ENCODE data around the gene LRRC18. TPM values are rescaled to one million over a fixed set of nuclear protein-coding genes. Genes with fewer than 3 reads are reported as not detected.

The LRRC18 gene
- total RNA-seq, 2 donors from 2014 or later: not detected

DNA sequence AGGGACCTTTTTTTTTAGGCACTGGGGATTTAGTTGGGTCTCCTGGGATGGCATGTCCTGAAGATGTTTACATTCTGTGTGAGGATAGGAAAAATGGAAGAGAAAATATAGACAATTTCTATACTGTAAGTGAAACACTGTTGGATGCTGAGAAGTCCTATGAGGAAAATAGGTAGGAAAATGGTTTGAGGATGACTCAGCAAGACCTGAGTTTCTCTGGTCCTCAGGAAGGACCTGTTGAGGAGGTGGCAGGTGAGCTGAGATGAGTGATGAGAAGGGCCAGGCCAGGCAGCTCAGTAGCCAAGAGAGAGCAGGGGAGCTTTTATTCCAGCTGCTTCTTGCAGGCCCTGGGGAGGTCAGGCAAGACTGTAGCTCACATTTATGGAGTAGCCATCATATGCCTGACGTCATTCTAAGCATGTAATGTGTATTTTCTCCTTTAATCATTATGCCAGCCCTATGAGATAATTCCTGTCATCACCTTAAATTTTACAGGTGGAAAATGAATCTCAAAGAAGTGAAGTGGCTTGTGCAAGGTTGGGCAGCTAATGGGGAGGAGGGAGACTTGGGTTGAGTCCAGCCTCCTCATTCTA is 19.1 kb upstream of the LRRC18 start:
- DNase-seq: no peak
- ATAC-seq: no peak
- 55 to 80% methylated on average over 1 of the region's 1 CpG for WGBS, 2 donors
- no peaks in the 10 kb centered on the region for H3K36me3 ChIP-seq (replicated peaks in 1 of 2; ENCODE audit: insufficient read depth in 1 of 2, low read depth in 2 of 2)
- no peaks in the 10 kb centered on the region for H3K27me3 ChIP-seq
- H3K27ac ChIP-seq: no peak overlapping the region
- no peaks in the 10 kb centered on the region for H3K9me3 ChIP-seq
- no peak overlapping the region for H3K4me3 ChIP-seq
- H3K4me1 ChIP-seq: no peaks in the 10 kb centered on the region
- TF ChIP-seq, protein P1, sequence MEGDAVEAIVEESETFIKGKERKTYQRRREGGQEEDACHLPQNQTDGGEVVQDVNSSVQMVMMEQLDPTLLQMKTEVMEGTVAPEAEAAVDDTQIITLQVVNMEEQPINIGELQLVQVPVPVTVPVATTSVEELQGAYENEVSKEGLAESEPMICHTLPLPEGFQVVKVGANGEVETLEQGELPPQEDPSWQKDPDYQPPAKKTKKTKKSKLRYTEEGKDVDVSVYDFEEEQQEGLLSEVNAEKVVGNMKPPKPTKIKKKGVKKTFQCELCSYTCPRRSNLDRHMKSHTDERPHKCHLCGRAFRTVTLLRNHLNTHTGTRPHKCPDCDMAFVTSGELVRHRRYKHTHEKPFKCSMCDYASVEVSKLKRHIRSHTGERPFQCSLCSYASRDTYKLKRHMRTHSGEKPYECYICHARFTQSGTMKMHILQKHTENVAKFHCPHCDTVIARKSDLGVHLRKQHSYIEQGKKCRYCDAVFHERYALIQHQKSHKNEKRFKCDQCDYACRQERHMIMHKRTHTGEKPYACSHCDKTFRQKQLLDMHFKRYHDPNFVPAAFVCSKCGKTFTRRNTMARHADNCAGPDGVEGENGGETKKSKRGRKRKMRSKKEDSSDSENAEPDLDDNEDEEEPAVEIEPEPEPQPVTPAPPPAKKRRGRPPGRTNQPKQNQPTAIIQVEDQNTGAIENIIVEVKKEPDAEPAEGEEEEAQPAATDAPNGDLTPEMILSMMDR (IDR thresholded peaks at IDR 0.05): no peak
- TF ChIP-seq POLR2A (IDR thresholded peaks at IDR 0.05): no peak
- intact Hi-C loops (cut with DNase I): no loop called here

DNA sequence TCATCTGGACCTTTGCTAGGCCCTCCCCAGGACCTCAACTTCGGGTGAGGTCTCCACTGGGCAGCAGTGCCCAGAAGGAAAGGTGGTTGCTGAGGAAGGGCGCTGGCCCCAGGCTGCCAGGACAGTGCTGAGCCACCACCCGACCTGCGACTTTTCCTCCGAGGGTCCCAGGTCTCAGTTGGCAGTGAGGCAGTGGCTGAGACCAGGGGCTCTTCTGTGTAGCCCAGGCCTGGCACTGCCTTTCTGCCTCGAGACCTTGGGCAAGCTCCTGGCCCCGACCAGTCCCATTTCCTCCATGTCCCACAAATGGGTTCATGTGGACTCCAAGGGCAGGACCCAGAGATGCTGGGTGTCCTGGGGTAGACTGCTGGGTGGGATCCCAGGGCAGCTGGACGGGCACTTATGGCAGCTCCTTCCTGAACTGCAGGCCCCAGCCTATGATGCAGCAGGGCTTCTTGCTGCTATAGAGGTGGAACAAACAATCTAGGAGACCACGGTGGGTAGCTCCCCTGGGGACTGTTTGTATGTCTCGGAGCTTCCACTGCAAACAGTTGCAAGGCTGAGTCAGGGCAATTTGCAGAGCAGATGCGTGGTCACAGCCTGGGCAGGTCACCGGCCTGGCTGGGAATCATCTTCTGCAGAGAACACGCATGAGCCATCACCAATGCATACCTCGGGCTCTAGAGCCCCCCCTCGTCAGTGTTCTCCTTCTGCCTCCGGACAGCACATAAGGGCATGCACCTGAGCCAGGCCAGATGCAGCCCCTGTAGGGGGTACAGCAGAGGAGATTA is 17.9 kb upstream of the LRRC18 start:
- Histone ChIP-seq H3K36me3 (replicated peaks in 1 of 2; ENCODE audit: insufficient read depth in 1 of 2, low read depth in 2 of 2) (no peaks in the 10 kb centered on the region), H3K4me1 (no peaks in the 10 kb centered on the region), H3K27ac (no peak overlapping the region), H3K27me3 (no peaks in the 10 kb centered on the region), H3K4me3 (no peak overlapping the region), H3K9me3 (no peaks in the 10 kb centered on the region)
- intact Hi-C loops (cut with DNase I): no loop called here
- DNase-seq (no peak), ATAC-seq (no peak)
- 71 to 88% methylated on average over 6 to 16 of the region's 16 CpGs for WGBS, 2 donors
- TF ChIP-seq, protein P1 (IDR thresholded peaks at IDR 0.05): no peak
- TF ChIP-seq POLR2A (IDR thresholded peaks at IDR 0.05): no peak

- Histone ChIP-seq H3K27ac (no peak overlapping the region), H3K9me3 (no peaks in the 10 kb centered on the region), H3K36me3 (replicated peaks in 1 of 2; ENCODE audit: insufficient read depth in 1 of 2, low read depth in 2 of 2) (no peaks in the 10 kb centered on the region), H3K4me1 (no peaks in the 10 kb centered on the region), H3K27me3 (no peaks in the 10 kb centered on the region), H3K4me3 (no peak overlapping the region)
- DNase-seq (no peak), ATAC-seq (no peak)
- TF ChIP-seq, protein P1 (IDR thresholded peaks at IDR 0.05): no peak
- TF ChIP-seq POLR2A (IDR thresholded peaks at IDR 0.05): no peak
- intact Hi-C loops (cut with DNase I): no loop called here
- 67 to 75% methylated on average over 6 to 7 of the region's 7 CpGs for WGBS, 2 donors
These were observed 12.1 kb upstream of the LRRC18 start for GRCh38 chr10:48951707-48952106.

DNA sequence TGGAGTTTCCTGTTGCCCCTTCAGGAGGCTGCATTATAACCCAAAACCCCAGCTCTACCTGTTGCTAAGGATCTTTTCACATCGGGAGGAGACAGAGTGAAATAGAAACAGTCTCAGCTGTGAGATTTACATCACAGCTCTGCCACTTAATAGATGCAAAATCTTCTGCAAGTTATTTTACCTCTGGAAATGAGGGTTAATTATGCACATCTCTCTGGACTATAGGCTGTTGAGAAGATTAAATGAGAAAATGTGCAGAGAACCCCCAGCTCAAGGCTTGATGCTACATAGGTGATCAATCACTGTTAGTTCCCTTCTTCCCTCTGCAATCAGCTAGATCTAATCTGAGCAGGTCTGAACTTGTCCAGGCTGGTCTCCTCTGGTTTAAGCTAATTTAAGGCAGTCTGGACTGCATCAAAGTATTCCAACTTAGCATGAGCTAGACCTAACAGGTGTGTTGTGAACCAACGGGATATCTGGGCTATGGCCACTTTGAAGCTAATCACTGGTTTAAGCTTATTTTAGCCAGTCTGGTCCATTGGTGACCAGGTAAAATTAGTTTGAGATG is 8.9 kb upstream of the LRRC18 start:
- no peaks in the 10 kb centered on the region for H3K27me3 ChIP-seq
- H3K4me1 ChIP-seq: no peaks in the 10 kb centered on the region
- no peak overlapping the region for H3K27ac ChIP-seq
- no peaks in the 10 kb centered on the region for H3K9me3 ChIP-seq
- no peaks in the 10 kb centered on the region for H3K36me3 ChIP-seq (replicated peaks in 1 of 2; ENCODE audit: insufficient read depth in 1 of 2, low read depth in 2 of 2)
- no peak overlapping the region for H3K4me3 ChIP-seq
- ATAC-seq (no peak), DNase-seq (no peak)
- intact Hi-C loops (cut with DNase I): no loop called here
- no peak for TF ChIP-seq POLR2A (IDR thresholded peaks at IDR 0.05)
- TF ChIP-seq, protein P1 (IDR thresholded peaks at IDR 0.05): no peak
- 73 to 92% methylated on average over 2 of the region's 2 CpGs for WGBS, 2 donors
